ENCODE measurements around the gene PRRC2A. TPM values are rescaled to one million over a fixed set of nuclear protein-coding genes. Genes with fewer than 3 reads are reported as not detected.

Gene PRRC2A
- polyA plus RNA-seq, 1 donor from 2014 or later = 39.9 TPM

- Histone ChIP-seq H3K36me3 (ENCODE audit: insufficient read depth, low read length) (no peaks in the 10 kb centered on the region), H3K27ac (ENCODE audit: low read length) (no peak overlapping the region), H4K20me1 (ENCODE audit: insufficient read depth) (no peaks in the 10 kb centered on the region), H3K79me2 (replicated peaks; ENCODE audit: insufficient read depth, low read length) (peaks cover 34% of the 10 kb centered on the region), H3K4me2 (ENCODE audit: low read length) (peak overlapping the region; percentile 70), H3F3A (ENCODE audit: insufficient read depth, low read length, poor library complexity, severe bottlenecking) (no peaks in the 10 kb centered on the region), H3K9ac (ENCODE audit: low read length) (no peak overlapping the region), H2AFZ (ENCODE audit: low read depth, low read length) (no peak overlapping the region), H3K9me2 (ENCODE audit: insufficient read depth, low read length) (no peaks in the 10 kb centered on the region), H3K9me3 (ENCODE audit: low read length) (no peaks in the 10 kb centered on the region), H3K4me3 (ENCODE audit: low read length) (peak overlapping the region; percentile 85), H3K27me3 (ENCODE audit: insufficient read depth, low read depth, low read length) (no peaks in the 10 kb centered on the region)
- TF ChIP-seq EZH2 (IDR thresholded peaks at IDR 0.05; ENCODE audit: borderline replicate concordance, insufficient read depth, low read length, poor library complexity, severe bottlenecking) (no peak), CTCF (IDR thresholded peaks at IDR 0.05; ENCODE audit: poor library complexity, severe bottlenecking) (no peak), TAF1 (IDR thresholded peaks at IDR 0.05; ENCODE audit: low read depth) (no peak), POLR2AphosphoS5 (IDR thresholded peaks at IDR 0.05) (no peak), SMC3 (conservative IDR thresholded peaks at IDR 0.05; ENCODE audit: poor library complexity) (no peak), REST (IDR thresholded peaks at IDR 0.05; ENCODE audit: borderline replicate concordance) (no peak), EP300 (conservative IDR thresholded peaks at IDR 0.05; ENCODE audit: poor library complexity, severe bottlenecking) (no peak), MXI1 (conservative IDR thresholded peaks at IDR 0.05; ENCODE audit: poor library complexity, severe bottlenecking) (no peak), RAD21 (conservative IDR thresholded peaks at IDR 0.05) (no peak)
Observed at GRCh38 chr6:31658983-31659648, 38.6 kb downstream of the PRRC2A start.

- H3K79me2 ChIP-seq (replicated peaks; ENCODE audit: insufficient read depth, low read length) = peaks cover 40% of the 10 kb centered on the region
Observed at GRCh38 chr6:31659649-31660380, 39.3 kb downstream of the PRRC2A start.

More at GRCh38 chr6:31659649-31660380, 39.3 kb downstream of the PRRC2A start:
- Histone ChIP-seq H3K9me3 (ENCODE audit: low read length) (no peaks in the 10 kb centered on the region), H4K20me1 (ENCODE audit: insufficient read depth) (no peaks in the 10 kb centered on the region), H3K9me2 (ENCODE audit: insufficient read depth, low read length) (no peaks in the 10 kb centered on the region), H2AFZ (ENCODE audit: low read depth, low read length) (peak overlapping the region; percentile 80), H3K9ac (ENCODE audit: low read length) (peak overlapping the region; percentile 85), H3K27me3 (ENCODE audit: insufficient read depth, low read depth, low read length) (no peaks in the 10 kb centered on the region), H3F3A (ENCODE audit: insufficient read depth, low read length, poor library complexity, severe bottlenecking) (no peaks in the 10 kb centered on the region), H3K36me3 (ENCODE audit: insufficient read depth, low read length) (no peaks in the 10 kb centered on the region), H3K4me2 (ENCODE audit: low read length) (peak overlapping the region; percentile 70), H3K27ac (ENCODE audit: low read length) (peak overlapping the region; percentile 62), H3K4me3 (ENCODE audit: low read length) (peak overlapping the region; percentile 85)
- TF ChIP-seq POLR2AphosphoS5 (IDR thresholded peaks at IDR 0.05) (no peak), TAF1 (IDR thresholded peaks at IDR 0.05; ENCODE audit: low read depth) (no peak), EP300 (conservative IDR thresholded peaks at IDR 0.05; ENCODE audit: poor library complexity, severe bottlenecking) (no peak), EZH2 (IDR thresholded peaks at IDR 0.05; ENCODE audit: borderline replicate concordance, insufficient read depth, low read length, poor library complexity, severe bottlenecking) (no peak), REST (IDR thresholded peaks at IDR 0.05; ENCODE audit: borderline replicate concordance) (no peak), RAD21 (conservative IDR thresholded peaks at IDR 0.05) (no peak), CTCF (IDR thresholded peaks at IDR 0.05; ENCODE audit: poor library complexity, severe bottlenecking) (no peak), SMC3 (conservative IDR thresholded peaks at IDR 0.05; ENCODE audit: poor library complexity) (no peak), MXI1 (conservative IDR thresholded peaks at IDR 0.05; ENCODE audit: poor library complexity, severe bottlenecking) (no peak)

All from neural cell (in vitro differentiated cells).